GM21825 (cell line): ENCODE data around the gene LST1.

Source experiments
- ATAC-seq: cut with Tn5 transposase; IDR thresholded peaks from one replicate; pipeline ENCODE4 v1.9.1; 2021; ENCODE audit warnings: mild to moderate bottlenecking, moderate library complexity; ENCODE audit not compliant: unreplicated experiment

Gene LST1

GRCh38 chr6:31619805-31620585, 33.9 kb downstream of the LST1 start:
- ATAC-seq = peak; percentile 75

- ATAC-seq = peak; percentile 49
Observed at GRCh38 chr6:31620586-31621319, 34.7 kb downstream of the LST1 start, which contains the start of gene PRRC2A. Gene PRRC2A, plus strand, starts transcription at chr6:31620715. Its CDS starts 2,075 bp downstream, at chr6:31622790.

- ATAC-seq = no peak
Observed at GRCh38 chr6:31621320-31621939, 35.4 kb downstream of the LST1 start.

- ATAC-seq = no peak
Observed at GRCh38 chr6:31621991-31622390, 35.9 kb downstream of the LST1 start.

GRCh38 chr6:31622684-31623091, 36.6 kb downstream of the LST1 start:
- ATAC-seq = no peak

- ATAC-seq = no peak
Observed at GRCh38 chr6:31624070-31624469, 38.0 kb downstream of the LST1 start.

- ATAC-seq = no peak
Observed at GRCh38 chr6:31626952-31627351, 40.9 kb downstream of the LST1 start.

- ATAC-seq = no peak
Observed at GRCh38 chr6:31627690-31628287, 41.7 kb downstream of the LST1 start.

- ATAC-seq = no peak
Observed at GRCh38 chr6:31629014-31629413, 42.9 kb downstream of the LST1 start.

GRCh38 chr6:31630177-31630934, 44.3 kb downstream of the LST1 start:
- no peak for ATAC-seq

GRCh38 chr6:31631209-31631608, 45.1 kb downstream of the LST1 start:
- ATAC-seq = no peak

GRCh38 chr6:31631681-31632278, 45.7 kb downstream of the LST1 start:
- no peak for ATAC-seq

GRCh38 chr6:31632279-31632946, 46.3 kb downstream of the LST1 start:
- no peak for ATAC-seq

- no peak for ATAC-seq
Observed at GRCh38 chr6:31633447-31633846, 47.4 kb downstream of the LST1 start.

GRCh38 chr6:31634131-31634530, 48.1 kb downstream of the LST1 start:
- no peak for ATAC-seq

- ATAC-seq = no peak
Observed at GRCh38 chr6:31634969-31635575, 49.0 kb downstream of the LST1 start.

GRCh38 chr6:31636698-31637596, 50.9 kb downstream of the LST1 start:
- ATAC-seq = no peak
